ENCODE measurements around the gene FSD2.

GRCh38 chr15:82731527-82731926 lies 74.3 kb downstream of the FSD2 start:
- TF ChIP-seq, protein P1, sequence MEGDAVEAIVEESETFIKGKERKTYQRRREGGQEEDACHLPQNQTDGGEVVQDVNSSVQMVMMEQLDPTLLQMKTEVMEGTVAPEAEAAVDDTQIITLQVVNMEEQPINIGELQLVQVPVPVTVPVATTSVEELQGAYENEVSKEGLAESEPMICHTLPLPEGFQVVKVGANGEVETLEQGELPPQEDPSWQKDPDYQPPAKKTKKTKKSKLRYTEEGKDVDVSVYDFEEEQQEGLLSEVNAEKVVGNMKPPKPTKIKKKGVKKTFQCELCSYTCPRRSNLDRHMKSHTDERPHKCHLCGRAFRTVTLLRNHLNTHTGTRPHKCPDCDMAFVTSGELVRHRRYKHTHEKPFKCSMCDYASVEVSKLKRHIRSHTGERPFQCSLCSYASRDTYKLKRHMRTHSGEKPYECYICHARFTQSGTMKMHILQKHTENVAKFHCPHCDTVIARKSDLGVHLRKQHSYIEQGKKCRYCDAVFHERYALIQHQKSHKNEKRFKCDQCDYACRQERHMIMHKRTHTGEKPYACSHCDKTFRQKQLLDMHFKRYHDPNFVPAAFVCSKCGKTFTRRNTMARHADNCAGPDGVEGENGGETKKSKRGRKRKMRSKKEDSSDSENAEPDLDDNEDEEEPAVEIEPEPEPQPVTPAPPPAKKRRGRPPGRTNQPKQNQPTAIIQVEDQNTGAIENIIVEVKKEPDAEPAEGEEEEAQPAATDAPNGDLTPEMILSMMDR (IDR thresholded peaks at IDR 0.05 in 8 of 11, conservative IDR thresholded peaks at IDR 0.05 in 3 of 11) = no peak
- no peak for TF ChIP-seq POLR2A (IDR thresholded peaks at IDR 0.05)
